GM18909 (cell line): Measurements from ENCODE around the gene TDRD5.
A peak's percentile ranks its signal among the peaks of the same experiment; 100 is the strongest.
"Not testable (repeated sequence)": the region's sequence is repeated elsewhere in the genome, so short reads cannot be mapped to it uniquely, and the experiment has no call there.

ENCODE experiments used
- ATAC-seq: cut with Tn5 transposase; IDR thresholded peaks from one replicate; pipeline ENCODE4 v1.9.1; 2021; ENCODE audit warnings: mild to moderate bottlenecking; ENCODE audit not compliant: unreplicated experiment, poor library complexity

Gene TDRD5

GRCh38 chr1:179599623-179600249 lies 8.1 kb downstream of the TDRD5 start:
- no peak for ATAC-seq

GRCh38 chr1:179601093-179601492 lies 9.5 kb downstream of the TDRD5 start:
- ATAC-seq = no peak

- no peak for ATAC-seq
Measured at GRCh38 chr1:179612361-179612760, 20.7 kb downstream of the TDRD5 start.

GRCh38 chr1:179630719-179631118 lies 39.1 kb downstream of the TDRD5 start:
- ATAC-seq = no peak

GRCh38 chr1:179632868-179633267 lies 41.2 kb downstream of the TDRD5 start:
- ATAC-seq = peak; percentile 72

GRCh38 chr1:179637211-179637860 lies 45.7 kb downstream of the TDRD5 start:
- no peak for ATAC-seq

GRCh38 chr1:179661018-179661417 lies 69.4 kb downstream of the TDRD5 start:
- ATAC-seq = no peak

- no peak for ATAC-seq
Measured at GRCh38 chr1:179663810-179664209, 72.2 kb downstream of the TDRD5 start.

- no peak for ATAC-seq
Measured at GRCh38 chr1:179677882-179678281, 86.2 kb downstream of the TDRD5 start.

GRCh38 chr1:179694530-179694929 lies 102.9 kb downstream of the TDRD5 start:
- not testable (repeated sequence) for ATAC-seq

GRCh38 chr1:179702946-179703539 lies 111.4 kb downstream of the TDRD5 start:
- ATAC-seq = no peak

GRCh38 chr1:179706339-179706941 lies 114.8 kb downstream of the TDRD5 start:
- no peak for ATAC-seq

GRCh38 chr1:179707406-179707805 lies 115.8 kb downstream of the TDRD5 start:
- no peak for ATAC-seq

GRCh38 chr1:179708434-179709195 lies 117.0 kb downstream of the TDRD5 start:
- no peak for ATAC-seq

GRCh38 chr1:179709841-179710329 lies 118.3 kb downstream of the TDRD5 start:
- peak; percentile 88 for ATAC-seq

- no peak for ATAC-seq
Measured at GRCh38 chr1:179714159-179714558, 122.5 kb downstream of the TDRD5 start.

GRCh38 chr1:179714623-179715022 lies 123.0 kb downstream of the TDRD5 start:
- ATAC-seq = no peak

GRCh38 chr1:179719272-179719671 lies 127.6 kb downstream of the TDRD5 start:
- no peak for ATAC-seq

GRCh38 chr1:179728271-179728670 lies 136.6 kb downstream of the TDRD5 start:
- ATAC-seq = no peak

- ATAC-seq = no peak
Measured at GRCh38 chr1:179729881-179730280, 138.2 kb downstream of the TDRD5 start.
